CD8-positive, alpha-beta memory T cell (primary cell): ENCODE data around the gene CCDC112. TPM values are rescaled to one million over a fixed set of nuclear protein-coding genes. Genes with fewer than 3 reads are reported as not detected.

Source experiments
- CTCF ChIA-PET: fragments of 350-600 bp; sonication (Branson Sonifier 250); formaldehyde crosslinking; loops from one replicate; lab custom pipeline; 2021; ENCODE audit warnings: antibody characterized with exemption; lab: Charles Lee
- POLR2A ChIA-PET: fragments of 350-600 bp; sonication (Branson Sonifier 250); formaldehyde crosslinking; loops from one replicate; lab custom pipeline; 2021; ENCODE audit warnings: antibody characterized with exemption; lab: Charles Lee
- DNase-seq, 5 donors: peaks; one replicate each; pipeline versions ENCODE4 v3.0.0 to v3.0.0-alpha.2; 2020 to 2022; ENCODE audit warnings: mixed read lengths in 1 of 5
- H3K27ac ChIP-seq: one replicate; pipeline ENCODE4 v1.7.0; 2013; ENCODE audit warnings: low read depth, mild to moderate bottlenecking, low read length, moderate library complexity
- H3K27me3 ChIP-seq: 2 replicates; pipeline ENCODE4 v1.7.0; 2013; ENCODE audit warnings: low read length, mild to moderate bottlenecking; ENCODE audit not compliant: insufficient read depth, poor library complexity, severe bottlenecking
- H3K36me3 ChIP-seq: 2 replicates; pipeline ENCODE4 v1.7.0; 2013; ENCODE audit warnings: mild to moderate bottlenecking, low read length, moderate library complexity; ENCODE audit not compliant: insufficient read depth
- H3K4me1 ChIP-seq: 2 replicates; pipeline ENCODE4 v1.7.0; 2013; ENCODE audit warnings: mild to moderate bottlenecking, low read length, moderate library complexity; ENCODE audit not compliant: insufficient read depth
- H3K4me3 ChIP-seq: 2 replicates; pipeline ENCODE4 v1.7.0; 2013; ENCODE audit warnings: mild to moderate bottlenecking, low read length
- H3K9me3 ChIP-seq: 2 replicates; pipeline ENCODE4 v1.7.0; 2013; ENCODE audit warnings: mild to moderate bottlenecking, low read length
- H3K27ac Mint-ChIP-seq, 8 donors: one replicate each; pipeline ENCODE4 v1.8.0; 2020 to 2021; ENCODE audit warnings: mixed read lengths in 8 of 8, mild to moderate bottlenecking in 6 of 8, inconsistent platforms in 3 of 8, moderate library complexity in 3 of 8
- H3K27me3 Mint-ChIP-seq, 2 donors: one replicate each; pipeline ENCODE4 v1.8.0; 2020 to 2021; ENCODE audit warnings: mixed read lengths in 2 of 2, mild to moderate bottlenecking in 1 of 2, moderate library complexity in 1 of 2
- H3K36me3 Mint-ChIP-seq, 3 donors: one replicate each; pipeline ENCODE4 v1.8.0; 2020 to 2021; ENCODE audit warnings: mixed read lengths in 3 of 3, inconsistent platforms in 1 of 3, mild to moderate bottlenecking in 1 of 3
- H3K4me1 Mint-ChIP-seq, 3 donors: one replicate each; pipeline ENCODE4 v1.8.0; 2020 to 2021; ENCODE audit warnings: mixed read lengths in 3 of 3, inconsistent platforms in 1 of 3, mild to moderate bottlenecking in 1 of 3
- H3K4me3 Mint-ChIP-seq, 7 donors: one replicate each; pipeline ENCODE4 v1.8.0; 2020 to 2021; ENCODE audit warnings: mixed read lengths in 7 of 7, mild to moderate bottlenecking in 6 of 7, moderate library complexity in 4 of 7, inconsistent platforms in 2 of 7
- H3K9me3 Mint-ChIP-seq, 5 donors: one replicate each; pipeline ENCODE4 v1.8.0; 2020 to 2022; ENCODE audit warnings: mixed read lengths in 5 of 5, mild to moderate bottlenecking in 3 of 5, moderate library complexity in 2 of 5, inconsistent platforms in 1 of 5
- polyA plus RNA-seq: library from polyadenylated mRNA; unstranded; fragments of 300-500 nt; fragmentation: Illumina TruSeq; gene quantifications from one replicate; pipeline ENCODE4 v1.2.3, GENCODE V29; 2021
- total RNA-seq, 2 experiments: library from RNA; stranded (reverse); gene quantifications; one replicate each; pipeline ENCODE4 v1.2.3, GENCODE V29; 2021

CCDC112 gene
- total and polyA plus RNA-seq, 3 experiments from 2014 or later, result 1.6 to 4.8 (median 2.2) TPM

- no peak for DNase-seq
- H3K27me3 Mint-ChIP-seq, result peaks cover 0 to 1% of the 10 kb centered on the region in 2 donors
Observed at GRCh38 chr5:115295777-115296123, 704 bp downstream of the CCDC112 start.

GRCh38 chr5:115291397-115291796 lies 5.1 kb downstream of the CCDC112 start:
- Mint-ChIP-seq H3K27me3 (peaks cover 0 to 2% of the 10 kb centered on the region in 2 donors), H3K4me1 (peaks cover 7 to 19% (median 9%) of the 10 kb centered on the region in 3 donors), H3K9me3 (peaks cover 0 to 12% (median 6%) of the 10 kb centered on the region in 5 donors), H3K36me3 (peaks cover 0 to 14% (median 4%) of the 10 kb centered on the region in 3 donors), H3K4me3 (no peak overlapping the region), H3K27ac (no peak overlapping the region)
- Histone ChIP-seq H3K27ac (no peak overlapping the region), H3K9me3 (no peaks in the 10 kb centered on the region), H3K27me3 (no peaks in the 10 kb centered on the region), H3K4me1 (peaks cover 13% of the 10 kb centered on the region), H3K36me3 (no peaks in the 10 kb centered on the region), H3K4me3 (no peak overlapping the region)
- no peak for DNase-seq
- CTCF ChIA-PET, result no interaction called here
- POLR2A ChIA-PET, result no interaction called here

More at GRCh38 chr5:115295777-115296123, 704 bp downstream of the CCDC112 start:
- Mint-ChIP-seq H3K4me1 (peaks cover 7 to 19% (median 9%) of the 10 kb centered on the region in 3 donors), H3K4me3 (peak overlapping the region; percentile 75 to 95 (median 89)), H3K27ac (peak overlapping the region; percentile 0 to 95 (median 71)), H3K36me3 (peaks cover 0 to 14% (median 4%) of the 10 kb centered on the region in 3 donors), H3K9me3 (peaks cover 0 to 12% (median 6%) of the 10 kb centered on the region in 5 donors)
- H3K27me3 ChIP-seq, result no peaks in the 10 kb centered on the region
- no peaks in the 10 kb centered on the region for H3K36me3 ChIP-seq
- peak overlapping the region; percentile 28 for H3K27ac ChIP-seq
- ChIA-PET POLR2A (interaction anchor here (0.8 to 1.3 kb wide), 2 partner anchors 9 to 34 kb away, joined by 3 to 6 read pairs; partner anchors contain the start of gene PGGT1B), CTCF (interaction anchor here (0.9 to 2.1 kb wide), 5 partner anchors 14 to 789 kb away, joined by 3 to 8 read pairs (median 4); partner anchors contain the start of gene COMMD10)
- no peaks in the 10 kb centered on the region for H3K9me3 ChIP-seq
- H3K4me3 ChIP-seq, result peak overlapping the region; percentile 47
- peaks cover 13% of the 10 kb centered on the region for H3K4me1 ChIP-seq

- DNase-seq, result no peak
- no peak overlapping the region for H3K4me3 ChIP-seq
- Mint-ChIP-seq H3K9me3 (peaks cover 0 to 12% (median 6%) of the 10 kb centered on the region in 5 donors), H3K4me3 (no peak overlapping the region), H3K4me1 (peaks cover 0 to 8% (median 2%) of the 10 kb centered on the region in 3 donors), H3K36me3 (peaks cover 2 to 14% (median 4%) of the 10 kb centered on the region in 3 donors), H3K27ac (no peak overlapping the region), H3K27me3 (peaks cover 0 to 2% of the 10 kb centered on the region in 2 donors)
- H3K36me3 ChIP-seq, result no peaks in the 10 kb centered on the region
- H3K27ac ChIP-seq, result no peak overlapping the region
- no peaks in the 10 kb centered on the region for H3K27me3 ChIP-seq
- POLR2A ChIA-PET, result no interaction called here
- no peaks in the 10 kb centered on the region for H3K4me1 ChIP-seq
- no peaks in the 10 kb centered on the region for H3K9me3 ChIP-seq
- CTCF ChIA-PET, result no interaction called here
Observed at GRCh38 chr5:115289104-115289503, 7.3 kb downstream of the CCDC112 start.

GRCh38 chr5:115284021-115284420 lies 12.4 kb downstream of the CCDC112 start:
- CTCF ChIA-PET, result no interaction called here
- H3K27me3 Mint-ChIP-seq, result peaks cover 0 to under 1% of the 10 kb centered on the region in 2 donors
- H3K36me3 Mint-ChIP-seq, result peaks cover 0 to 2% (median 2%) of the 10 kb centered on the region in 3 donors

GRCh38 chr5:115282131-115282530 lies 14.3 kb downstream of the CCDC112 start:
- H3K4me1 Mint-ChIP-seq, result peaks cover 0 to 8% (median 2%) of the 10 kb centered on the region in 3 donors
- Histone ChIP-seq H3K9me3 (no peaks in the 10 kb centered on the region), H3K27ac (no peak overlapping the region), H3K4me1 (no peaks in the 10 kb centered on the region), H3K36me3 (no peaks in the 10 kb centered on the region), H3K27me3 (no peaks in the 10 kb centered on the region), H3K4me3 (no peak overlapping the region)
- POLR2A ChIA-PET, result no interaction called here
- no peak overlapping the region for H3K4me3 Mint-ChIP-seq
- no peaks in the 10 kb centered on the region for H3K9me3 Mint-ChIP-seq
- CTCF ChIA-PET, result no interaction called here
- no peak for DNase-seq
- peaks cover 0 to 2% (median 2%) of the 10 kb centered on the region in 3 donors for H3K36me3 Mint-ChIP-seq
- H3K27ac Mint-ChIP-seq, result no peak overlapping the region
- no peaks in the 10 kb centered on the region for H3K27me3 Mint-ChIP-seq

More at GRCh38 chr5:115284021-115284420, 12.4 kb downstream of the CCDC112 start:
- POLR2A ChIA-PET, result no interaction called here
- Histone ChIP-seq H3K27ac (no peak overlapping the region), H3K36me3 (no peaks in the 10 kb centered on the region), H3K27me3 (no peaks in the 10 kb centered on the region), H3K4me1 (no peaks in the 10 kb centered on the region), H3K4me3 (no peak overlapping the region), H3K9me3 (no peaks in the 10 kb centered on the region)
- H3K4me3 Mint-ChIP-seq, result no peak overlapping the region
- H3K27ac Mint-ChIP-seq, result no peak overlapping the region
- no peak for DNase-seq
- H3K9me3 Mint-ChIP-seq, result no peaks in the 10 kb centered on the region
- H3K4me1 Mint-ChIP-seq, result peaks cover 0 to 8% (median 2%) of the 10 kb centered on the region in 3 donors

GRCh38 chr5:115274584-115274983 lies 21.9 kb downstream of the CCDC112 start:
- ChIA-PET CTCF (no interaction called here), POLR2A (no interaction called here)

GRCh38 chr5:115272297-115272958 lies 24.0 kb downstream of the CCDC112 start:
- POLR2A ChIA-PET, result no interaction called here
- H3K27ac ChIP-seq, result no peak overlapping the region
- no peak for DNase-seq
- H3K27me3 ChIP-seq, result no peaks in the 10 kb centered on the region
- Mint-ChIP-seq H3K4me3 (no peak overlapping the region), H3K4me1 (no peaks in the 10 kb centered on the region), H3K9me3 (no peaks in the 10 kb centered on the region), H3K36me3 (peaks cover 6 to 26% (median 10%) of the 10 kb centered on the region in 3 donors), H3K27me3 (no peaks in the 10 kb centered on the region), H3K27ac (peak overlapping the region in 1 of 8 donors; percentile 58)
- no peaks in the 10 kb centered on the region for H3K36me3 ChIP-seq
- no peaks in the 10 kb centered on the region for H3K4me1 ChIP-seq
- no peak overlapping the region for H3K4me3 ChIP-seq
- no peaks in the 10 kb centered on the region for H3K9me3 ChIP-seq
- CTCF ChIA-PET, result no interaction called here

More at GRCh38 chr5:115274584-115274983, 21.9 kb downstream of the CCDC112 start:
- Histone ChIP-seq H3K27ac (no peak overlapping the region), H3K4me1 (no peaks in the 10 kb centered on the region), H3K27me3 (no peaks in the 10 kb centered on the region), H3K36me3 (no peaks in the 10 kb centered on the region), H3K4me3 (no peak overlapping the region), H3K9me3 (no peaks in the 10 kb centered on the region)
- Mint-ChIP-seq H3K4me3 (no peak overlapping the region), H3K9me3 (no peaks in the 10 kb centered on the region), H3K36me3 (peaks cover 6 to 23% (median 8%) of the 10 kb centered on the region in 3 donors), H3K4me1 (no peaks in the 10 kb centered on the region), H3K27ac (no peak overlapping the region), H3K27me3 (no peaks in the 10 kb centered on the region)
- no peak for DNase-seq

- Mint-ChIP-seq H3K36me3 (peaks cover 6 to 26% (median 10%) of the 10 kb centered on the region in 3 donors), H3K9me3 (no peaks in the 10 kb centered on the region), H3K4me1 (no peaks in the 10 kb centered on the region), H3K27me3 (no peaks in the 10 kb centered on the region), H3K4me3 (no peak overlapping the region), H3K27ac (no peak overlapping the region)
- Histone ChIP-seq H3K27ac (no peak overlapping the region), H3K9me3 (no peaks in the 10 kb centered on the region), H3K4me1 (no peaks in the 10 kb centered on the region), H3K4me3 (no peak overlapping the region), H3K36me3 (no peaks in the 10 kb centered on the region), H3K27me3 (no peaks in the 10 kb centered on the region)
- no peak for DNase-seq
- ChIA-PET POLR2A (no interaction called here), CTCF (no interaction called here)
Observed at GRCh38 chr5:115271295-115272050, 25.0 kb downstream of the CCDC112 start.
